SJCRH30 (cell line): ENCODE measurements around the gene GLIS1. TPM values are rescaled to one million over a fixed set of nuclear protein-coding genes. Genes with fewer than 3 reads are reported as not detected.

Experiments
- DNase-seq, 2 experiments: peaks; one replicate each; pipeline ENCODE4 v3.0.0-alpha.2; 2015 to 2020
- H3K27ac ChIP-seq: fragments of 250-450 bp; sonication (Bioruptor Pico); 2 replicates; pipeline ENCODE4 v1.5.1; 2020; ENCODE audit warnings: mild to moderate bottlenecking, moderate library complexity
- H3K27me3 ChIP-seq: fragments of 250-450 bp; sonication (Bioruptor Pico); 2 replicates; pipeline ENCODE4 v1.5.1; 2020; ENCODE audit warnings: mild to moderate bottlenecking, moderate library complexity
- H3K36me3 ChIP-seq: fragments of 250-450 bp; sonication (Bioruptor Pico); 2 replicates; pipeline ENCODE4 v1.5.1; 2020; ENCODE audit warnings: mild to moderate bottlenecking, moderate library complexity
- H3K4me1 ChIP-seq: fragments of 250-450 bp; sonication (Bioruptor Pico); 2 replicates; pipeline ENCODE4 v1.5.1; 2020; ENCODE audit warnings: mild to moderate bottlenecking, moderate library complexity
- H3K4me3 ChIP-seq: fragments of 250-450 bp; sonication (Bioruptor Pico); 2 replicates; pipeline ENCODE4 v1.5.1; 2020; ENCODE audit warnings: mild to moderate bottlenecking, moderate library complexity
- H3K9me3 ChIP-seq: fragments of 250-450 bp; sonication (Bioruptor Pico); replicated peaks from 2 replicates; pipeline ENCODE4 v1.5.1; 2020; ENCODE audit warnings: mild to moderate bottlenecking, moderate library complexity
- total RNA-seq: library from RNA; depleted of rRNA; stranded (reverse); fragments of >200 nt; shearing (Covaris generic); gene quantifications from 2 replicates; pipeline ENCODE4 v1.2.3, GENCODE V29; 2014

Gene GLIS1
- total RNA-seq, 1 experiment from 2014 or later, result not detected

DNA sequence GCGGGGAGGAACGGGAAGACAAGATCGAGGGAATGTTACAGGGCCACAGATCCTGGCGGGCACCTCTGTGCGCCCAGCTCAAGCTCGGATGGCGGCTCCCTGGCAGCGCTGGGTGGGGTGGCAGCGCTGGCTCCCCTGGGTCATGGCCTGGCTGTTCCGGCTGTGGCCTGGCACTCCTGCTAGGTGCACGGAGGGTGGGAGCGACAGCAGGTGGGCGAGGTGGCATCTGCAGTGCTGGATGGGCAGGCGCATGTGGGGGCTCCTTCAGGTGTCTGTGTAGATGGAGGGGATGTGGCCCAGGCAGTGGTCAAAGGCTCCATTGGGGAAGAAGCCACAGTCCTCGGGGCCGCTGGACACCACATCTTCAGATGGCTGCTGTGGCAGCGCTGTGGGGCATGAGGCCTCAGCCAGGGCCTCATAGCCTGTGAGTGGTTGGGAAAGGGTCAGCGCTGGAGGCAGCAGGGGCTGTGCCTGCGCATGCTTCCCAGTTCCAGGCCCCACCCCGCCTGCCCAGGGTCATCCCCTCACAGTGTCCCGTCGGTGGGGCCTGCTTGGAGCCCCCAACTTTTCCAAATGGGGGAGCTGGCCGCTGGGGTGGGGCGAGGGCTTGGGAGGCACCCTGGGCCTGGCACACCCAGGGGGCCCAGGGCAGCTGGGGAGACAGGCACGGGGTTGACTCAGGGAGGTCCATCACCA, 232.5 kb downstream of the GLIS1 start:
- H3K27me3 ChIP-seq, result peaks cover 24% of the 10 kb centered on the region
- H3K36me3 ChIP-seq, result no peaks in the 10 kb centered on the region
- H3K4me1 ChIP-seq, result no peaks in the 10 kb centered on the region
- H3K4me3 ChIP-seq, result no peak overlapping the region
- H3K27ac ChIP-seq, result no peak overlapping the region
- DNase-seq, result no peak
- H3K9me3 ChIP-seq, result no peaks in the 10 kb centered on the region

DNA sequence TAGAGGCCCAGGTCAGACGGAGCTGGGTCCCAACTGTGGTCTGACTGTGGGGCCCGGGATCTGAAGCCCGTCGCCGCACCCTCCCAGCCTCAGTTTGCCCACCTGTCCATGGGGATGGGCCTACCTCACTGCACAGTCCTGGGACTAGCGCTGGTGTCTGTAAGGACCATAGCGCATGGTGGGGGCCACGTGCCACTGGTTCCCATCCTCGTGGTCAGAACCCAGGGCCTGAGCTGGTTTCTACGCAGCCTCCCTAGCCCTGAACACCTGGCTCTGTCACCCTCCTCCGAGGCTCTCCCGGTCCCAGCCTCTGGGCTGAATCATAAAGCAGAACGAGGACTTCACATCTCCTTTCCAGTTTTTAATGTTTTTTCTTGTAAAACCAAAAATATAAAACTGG, 233.1 kb downstream of the GLIS1 start:
- Histone ChIP-seq H3K4me3 (no peak overlapping the region), H3K27ac (no peak overlapping the region), H3K4me1 (no peaks in the 10 kb centered on the region), H3K36me3 (no peaks in the 10 kb centered on the region), H3K9me3 (no peaks in the 10 kb centered on the region), H3K27me3 (peaks cover 28% of the 10 kb centered on the region)
- DNase-seq, result no peak

DNA sequence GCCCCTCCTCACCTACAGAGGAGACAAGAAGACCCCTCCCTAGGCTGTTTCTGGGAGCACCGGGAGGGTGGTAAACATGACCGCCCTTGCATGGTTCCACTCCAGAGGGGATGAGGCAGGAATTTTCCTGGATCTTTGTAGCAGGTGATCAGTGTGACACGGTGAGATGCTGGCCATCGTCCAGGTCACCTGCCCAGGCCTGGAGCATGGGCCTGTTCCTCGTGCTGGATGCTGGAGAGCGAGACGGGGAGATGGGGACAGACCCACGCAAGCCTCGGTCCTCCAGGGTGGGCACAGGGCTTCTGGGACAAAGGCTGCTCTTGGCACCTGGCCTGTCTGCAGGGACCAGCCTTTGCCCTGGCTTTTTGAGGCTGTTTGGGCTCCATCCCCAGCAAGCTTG, 233.6 kb downstream of the GLIS1 start:
- H3K27ac ChIP-seq, result no peak overlapping the region
- DNase-seq, result no peak
- H3K36me3 ChIP-seq, result no peaks in the 10 kb centered on the region
- no peaks in the 10 kb centered on the region for H3K9me3 ChIP-seq
- peaks cover 33% of the 10 kb centered on the region for H3K27me3 ChIP-seq
- no peak overlapping the region for H3K4me3 ChIP-seq
- H3K4me1 ChIP-seq, result no peaks in the 10 kb centered on the region

DNA sequence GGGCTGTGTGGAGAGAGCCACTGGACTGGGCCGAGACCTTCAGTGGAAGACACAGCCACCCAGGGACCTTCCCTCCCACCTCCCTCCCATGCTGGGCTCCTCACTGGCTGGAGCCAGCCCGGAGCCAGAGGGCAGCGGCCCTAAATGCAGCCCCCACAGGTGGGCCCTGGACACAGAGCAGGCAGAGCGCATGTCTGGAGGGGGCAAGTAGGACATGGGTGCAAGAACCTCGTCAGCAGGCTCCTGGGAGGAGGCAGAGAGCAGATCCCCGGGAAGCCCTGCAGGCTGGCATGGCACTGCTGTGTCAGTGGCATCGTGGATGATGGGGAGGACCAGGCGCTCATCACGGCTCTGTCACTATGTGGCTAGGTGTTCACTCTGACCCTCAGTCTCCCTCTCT, 234.1 kb downstream of the GLIS1 start:
- DNase-seq, result no peak

DNA sequence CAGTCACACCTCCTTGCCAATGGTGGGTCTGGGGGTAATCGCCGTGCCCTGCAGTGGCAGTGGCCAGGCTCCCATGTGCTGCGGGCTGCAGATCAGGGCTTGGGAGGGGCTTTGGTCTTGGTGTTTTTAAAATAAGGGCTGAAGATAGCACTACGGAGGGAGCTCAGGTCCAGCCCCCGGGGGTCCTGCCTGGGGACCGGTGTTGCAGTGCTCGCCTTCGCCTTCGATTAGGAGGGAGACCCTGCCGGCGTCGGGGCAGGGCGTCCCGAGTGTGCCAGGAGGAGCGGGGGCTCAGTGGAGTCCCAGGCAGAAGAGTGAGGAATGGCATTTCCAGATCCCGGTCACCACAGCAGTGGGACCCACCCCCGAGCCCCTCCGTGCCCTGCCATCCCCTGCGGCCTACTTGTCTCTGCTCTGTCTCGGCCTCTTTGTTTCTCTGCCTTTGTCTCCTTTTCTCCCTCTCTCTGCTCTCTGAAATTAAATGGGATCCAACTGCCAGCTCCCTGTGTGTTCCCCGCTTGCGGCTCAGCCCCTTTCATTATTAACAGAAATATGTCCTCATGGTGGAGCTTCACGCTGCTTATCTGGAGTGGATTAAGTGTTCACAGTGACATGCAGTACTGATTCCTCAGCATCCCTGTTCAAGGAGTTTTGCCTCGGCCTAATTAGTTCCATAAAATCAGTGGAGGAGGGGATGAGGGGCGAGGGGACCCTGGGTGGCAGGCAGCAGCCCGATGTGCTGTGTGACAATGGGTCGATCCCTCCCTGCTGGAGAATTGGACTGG, 235.3 kb downstream of the GLIS1 start:
- Histone ChIP-seq H3K4me3 (no peak overlapping the region), H3K27me3 (peaks cover 44% of the 10 kb centered on the region), H3K4me1 (no peaks in the 10 kb centered on the region), H3K9me3 (no peaks in the 10 kb centered on the region), H3K27ac (no peak overlapping the region), H3K36me3 (no peaks in the 10 kb centered on the region)
- DNase-seq, result no peak

More for the DNA sequence above, 234.1 kb downstream of the GLIS1 start:
- no peak overlapping the region for H3K27ac ChIP-seq
- peaks cover 38% of the 10 kb centered on the region for H3K27me3 ChIP-seq
- no peaks in the 10 kb centered on the region for H3K4me1 ChIP-seq
- H3K36me3 ChIP-seq, result no peaks in the 10 kb centered on the region
- no peaks in the 10 kb centered on the region for H3K9me3 ChIP-seq
- H3K4me3 ChIP-seq, result no peak overlapping the region

DNA sequence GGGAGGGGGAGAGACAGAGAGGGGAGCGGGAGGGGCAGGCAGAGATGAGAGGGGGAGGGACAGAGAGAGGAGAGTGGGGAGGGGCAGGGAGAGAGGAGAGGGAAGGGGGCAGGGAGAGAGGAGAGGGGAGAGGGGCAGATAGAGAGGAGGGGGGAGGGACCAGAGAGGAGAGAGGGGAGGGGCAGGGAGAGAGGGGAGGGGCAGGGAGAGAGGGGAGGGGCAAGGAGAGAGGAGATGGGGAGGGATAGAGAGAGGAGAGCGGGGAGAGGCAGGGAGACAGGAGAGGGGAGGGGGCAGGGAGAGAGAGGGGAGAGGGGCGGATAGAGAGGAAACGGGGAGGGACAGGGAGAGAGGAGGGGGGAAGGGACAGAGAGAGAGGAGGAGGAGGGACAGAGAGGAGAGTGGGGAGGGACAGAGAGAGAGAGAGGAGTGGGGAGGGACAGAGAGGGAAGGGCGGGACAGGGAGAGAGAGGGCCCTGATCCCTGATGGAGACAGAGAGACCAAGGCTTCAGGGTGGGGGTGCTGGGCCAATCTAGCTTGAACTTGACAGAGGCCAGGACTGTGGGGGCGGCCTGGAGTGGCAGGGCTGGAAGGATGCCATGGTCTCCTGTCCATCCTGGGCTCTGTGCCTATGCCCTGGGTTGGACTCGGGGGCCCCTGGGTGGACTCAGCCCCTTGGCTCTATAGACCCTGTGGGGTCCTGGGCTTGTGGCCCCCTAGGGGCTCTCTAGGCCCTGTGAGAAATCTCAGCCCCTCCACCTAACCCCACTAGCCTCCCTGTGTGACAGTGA, 236.1 kb downstream of the GLIS1 start:
- no peaks in the 10 kb centered on the region for H3K4me1 ChIP-seq

DNA sequence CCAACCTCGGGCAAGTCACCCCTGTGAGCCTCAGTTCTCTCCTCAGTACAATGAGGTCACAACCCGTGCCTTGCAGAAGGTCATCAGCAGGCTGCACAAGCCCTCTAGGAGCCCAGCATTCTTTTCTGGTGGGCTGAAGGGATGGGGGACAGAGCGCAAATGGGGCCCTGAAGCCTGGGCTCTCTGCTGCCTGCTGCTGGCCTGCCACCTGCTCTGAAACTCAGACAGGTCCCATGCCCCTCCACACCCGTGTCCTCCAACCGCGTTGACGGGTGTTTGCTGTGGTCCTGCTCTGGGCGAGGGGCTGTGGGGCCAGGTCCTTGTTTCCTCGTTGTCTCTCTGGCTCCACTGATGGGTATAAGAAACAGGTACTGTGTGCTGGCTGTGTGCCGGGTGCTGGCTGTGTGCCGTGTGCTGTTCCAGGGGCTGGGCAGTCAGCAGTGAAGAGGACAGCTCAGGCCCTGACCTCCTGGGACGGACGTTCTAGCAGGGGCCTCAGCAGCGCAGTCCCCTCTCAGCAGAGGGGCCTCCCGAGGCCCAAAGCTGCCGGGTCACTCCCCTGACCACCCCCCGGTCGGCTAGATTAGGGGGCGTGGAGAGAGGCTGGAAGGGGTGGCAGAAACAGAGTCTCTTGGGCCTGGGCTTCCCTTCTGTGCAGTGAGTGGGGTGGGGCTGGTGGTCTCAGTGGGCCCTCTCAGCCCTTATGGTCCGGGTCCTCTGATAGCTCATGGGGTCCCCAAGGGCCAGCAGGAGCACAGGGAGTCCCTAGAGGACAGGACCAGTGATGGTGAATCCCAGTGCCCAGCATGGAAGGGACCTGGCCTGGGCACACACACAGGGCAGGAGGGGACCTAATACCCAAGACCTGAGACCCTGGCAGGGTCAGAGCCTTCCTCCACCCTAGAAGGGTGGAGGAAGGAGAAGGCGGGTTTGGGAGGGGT, 237.6 kb downstream of the GLIS1 start:
- no peak overlapping the region for H3K27ac ChIP-seq
- no peak for DNase-seq
- H3K36me3 ChIP-seq, result no peaks in the 10 kb centered on the region
- no peaks in the 10 kb centered on the region for H3K9me3 ChIP-seq
- H3K27me3 ChIP-seq, result peaks cover 44% of the 10 kb centered on the region
- no peak overlapping the region for H3K4me3 ChIP-seq
- H3K4me1 ChIP-seq, result no peaks in the 10 kb centered on the region

More for the DNA sequence above, 236.1 kb downstream of the GLIS1 start:
- Histone ChIP-seq H3K36me3 (no peaks in the 10 kb centered on the region), H3K4me3 (no peak overlapping the region), H3K27me3 (peaks cover 45% of the 10 kb centered on the region), H3K27ac (no peak overlapping the region), H3K9me3 (no peaks in the 10 kb centered on the region)
- no peak for DNase-seq

DNA sequence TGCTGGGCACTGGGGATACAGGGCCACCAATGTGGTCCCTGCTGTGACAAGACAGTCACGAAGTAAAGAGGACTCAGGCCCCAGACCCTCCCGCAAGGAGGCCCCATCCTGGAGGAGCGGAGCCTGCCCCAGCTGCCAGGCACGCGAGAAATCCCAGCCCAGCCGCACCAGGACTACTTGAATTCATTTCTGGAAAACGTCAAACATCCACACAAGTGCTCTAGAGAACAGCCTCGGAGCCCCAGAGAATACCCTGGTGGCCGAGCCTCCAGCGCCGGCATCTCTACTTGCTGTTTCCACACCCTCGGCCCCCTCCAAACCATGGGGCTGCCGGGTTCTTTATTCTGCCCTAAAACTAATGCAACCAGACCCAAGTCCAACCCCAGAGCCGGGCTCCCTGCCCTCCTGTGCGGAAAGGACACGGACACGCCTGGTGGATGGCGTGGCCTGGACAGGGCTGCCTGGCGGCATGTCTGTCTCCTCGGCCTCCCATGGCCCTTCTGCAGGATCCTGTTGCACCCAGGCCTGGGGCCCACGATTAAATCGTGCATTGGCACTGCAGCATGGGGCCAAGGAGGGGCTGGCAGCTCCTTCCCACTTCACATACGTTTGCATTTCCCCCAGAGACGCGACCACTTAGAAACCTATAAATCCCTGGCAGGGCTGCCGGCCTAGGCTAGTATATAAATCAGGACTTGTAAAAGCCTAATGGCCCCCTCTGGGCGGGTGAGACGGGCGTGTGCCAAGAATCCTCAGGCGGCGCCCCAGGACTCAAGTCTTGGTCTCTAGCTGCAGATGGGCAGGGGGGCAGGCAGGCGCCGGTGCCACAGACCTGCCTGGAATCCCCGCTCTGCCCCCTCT, 238.5 kb downstream of the GLIS1 start:
- no peak for DNase-seq
- Histone ChIP-seq H3K36me3 (no peaks in the 10 kb centered on the region), H3K27ac (no peak overlapping the region), H3K4me3 (no peak overlapping the region), H3K9me3 (no peaks in the 10 kb centered on the region), H3K27me3 (peaks cover 44% of the 10 kb centered on the region), H3K4me1 (no peaks in the 10 kb centered on the region)

DNA sequence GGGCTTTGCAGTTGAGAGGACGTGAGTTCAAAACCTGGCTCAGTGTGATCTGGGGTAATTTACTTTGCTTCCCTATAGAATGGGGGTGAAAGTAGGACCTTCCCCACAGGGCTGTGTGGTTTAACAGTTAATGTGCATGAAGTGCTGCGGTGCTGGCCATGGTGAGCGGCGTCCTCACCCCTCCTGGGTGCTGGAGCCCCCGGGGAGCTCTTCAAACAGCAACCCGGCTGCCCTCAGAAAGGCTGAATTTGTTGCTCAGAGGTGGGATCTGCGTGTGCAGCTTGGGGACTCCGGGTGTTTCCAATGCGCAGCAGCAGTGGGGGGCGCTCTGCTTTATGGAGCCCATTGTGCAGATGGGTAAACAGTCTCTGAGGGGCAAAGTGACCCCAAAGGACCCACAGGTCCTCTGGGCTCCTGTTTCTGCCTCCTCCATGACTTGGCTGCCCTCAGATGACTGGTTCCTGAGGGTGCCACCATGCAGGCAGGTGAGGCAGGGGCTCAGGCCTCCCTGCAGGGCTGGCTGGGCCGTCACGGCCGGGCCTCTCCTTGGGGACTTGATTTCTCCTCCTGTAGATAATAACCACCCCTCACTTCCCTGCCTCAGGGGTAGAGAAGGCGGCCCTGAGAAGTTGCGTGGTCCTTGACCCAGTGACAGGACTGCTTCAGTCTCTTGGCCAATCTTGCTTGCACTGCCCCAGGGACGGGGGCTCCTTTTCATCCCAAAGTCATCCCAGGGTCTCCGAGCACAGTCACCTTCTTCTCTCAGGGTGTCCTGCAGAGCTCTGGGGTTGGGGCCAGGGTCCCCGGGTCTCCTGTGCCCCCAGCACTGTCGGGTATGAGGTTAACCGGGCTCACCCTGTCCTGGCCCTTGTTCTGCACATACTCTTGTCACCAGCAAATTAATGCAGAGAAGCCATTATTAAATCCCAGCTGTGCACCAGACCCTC, 239.4 kb downstream of the GLIS1 start:
- Histone ChIP-seq H3K27ac (no peak overlapping the region), H3K36me3 (no peaks in the 10 kb centered on the region), H3K27me3 (peaks cover 39% of the 10 kb centered on the region), H3K4me1 (no peaks in the 10 kb centered on the region), H3K4me3 (no peak overlapping the region), H3K9me3 (no peaks in the 10 kb centered on the region)
- DNase-seq, result no peak

DNA sequence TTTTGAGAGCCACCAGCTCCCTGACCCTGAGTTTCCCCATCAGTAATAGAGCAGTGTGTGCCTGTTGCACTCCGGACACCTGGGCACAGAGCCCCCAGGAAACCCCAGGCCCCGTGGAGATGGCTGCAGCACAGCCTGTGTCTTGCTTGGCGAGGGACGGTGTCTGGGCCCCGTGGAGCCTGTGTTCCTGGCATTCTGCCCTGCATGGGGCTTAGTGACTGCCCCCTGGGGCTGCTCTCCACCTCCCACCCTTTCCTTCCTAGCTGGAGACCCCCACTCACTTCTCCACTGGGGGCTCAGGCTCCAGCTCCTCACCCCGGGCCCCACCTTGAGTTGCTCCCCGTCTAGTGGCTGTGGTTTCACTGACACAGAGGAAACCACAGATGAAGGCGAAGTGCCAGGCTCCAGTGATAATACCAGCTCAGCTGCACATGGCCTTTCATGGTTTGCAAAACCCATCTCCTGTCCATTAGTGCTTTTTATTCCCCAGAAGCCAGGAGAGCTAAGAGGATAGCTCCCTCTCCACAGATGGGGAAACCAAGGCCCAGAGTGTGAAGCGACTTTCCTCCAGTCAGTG, 240.3 kb downstream of the GLIS1 start:
- Histone ChIP-seq H3K4me1 (no peaks in the 10 kb centered on the region), H3K9me3 (no peaks in the 10 kb centered on the region), H3K4me3 (no peak overlapping the region), H3K27ac (no peak overlapping the region), H3K27me3 (peaks cover 39% of the 10 kb centered on the region), H3K36me3 (no peaks in the 10 kb centered on the region)
- DNase-seq, result no peak

DNA sequence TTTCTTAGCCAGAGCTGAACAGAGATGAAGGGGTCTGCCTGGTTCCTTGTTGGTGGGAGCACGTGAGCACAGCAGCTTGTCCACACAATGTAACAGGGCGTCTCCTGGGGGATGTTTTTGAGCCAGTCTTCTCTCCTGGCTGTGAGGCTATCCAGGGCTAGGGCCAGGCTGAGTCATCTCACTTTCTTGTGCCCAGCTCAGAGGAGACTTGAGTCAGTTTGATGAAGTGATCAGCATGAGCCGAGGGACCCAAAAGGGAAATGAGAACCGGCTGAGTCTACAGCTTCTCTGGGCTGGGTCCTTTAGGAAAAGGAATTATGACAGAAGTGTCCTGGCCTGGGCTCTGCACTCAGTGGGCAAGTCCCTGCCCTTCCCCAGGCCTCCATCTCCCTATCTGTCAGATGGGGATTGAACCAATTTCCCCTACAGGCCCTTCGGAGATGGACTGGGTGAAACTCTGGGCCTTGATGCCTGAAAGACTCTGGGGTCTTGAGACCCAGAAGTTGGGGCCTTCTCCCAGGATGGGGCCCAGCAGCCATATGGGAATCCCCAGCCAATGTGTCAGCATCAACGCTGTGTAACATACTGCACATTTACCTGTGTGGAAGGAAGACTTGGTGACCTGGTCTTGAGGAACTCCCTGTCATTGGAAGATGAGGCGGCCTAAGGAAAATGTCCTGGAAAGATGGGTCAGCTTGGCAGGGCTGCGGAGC, 243.2 kb downstream of the GLIS1 start:
- Histone ChIP-seq H3K27ac (no peak overlapping the region), H3K4me3 (no peak overlapping the region), H3K27me3 (peaks cover 30% of the 10 kb centered on the region), H3K9me3 (no peaks in the 10 kb centered on the region), H3K36me3 (no peaks in the 10 kb centered on the region), H3K4me1 (no peaks in the 10 kb centered on the region)
- no peak for DNase-seq

DNA sequence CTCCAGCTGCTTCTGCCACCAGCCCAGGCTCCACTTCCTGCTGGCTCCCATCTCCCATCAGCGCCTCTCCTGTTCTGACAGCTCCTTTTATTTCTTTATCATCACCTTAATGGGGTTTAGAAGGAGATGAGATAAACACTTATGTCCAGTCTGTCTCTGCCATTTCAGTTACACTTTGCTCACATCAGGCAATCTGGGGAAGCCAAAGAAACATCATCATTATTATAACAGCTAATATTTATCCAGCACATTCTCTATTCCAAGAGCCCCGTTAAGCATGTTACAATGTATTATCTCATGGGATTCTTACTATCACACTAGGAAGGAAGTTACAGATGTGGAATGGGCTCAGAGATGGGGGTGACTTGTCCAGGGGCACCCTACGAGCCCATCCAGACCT, 248.6 kb downstream of the GLIS1 start:
- H3K36me3 ChIP-seq, result no peaks in the 10 kb centered on the region
- no peak overlapping the region for H3K4me3 ChIP-seq
- H3K4me1 ChIP-seq, result no peaks in the 10 kb centered on the region
- no peak for DNase-seq
- no peaks in the 10 kb centered on the region for H3K9me3 ChIP-seq
- H3K27me3 ChIP-seq, result peaks cover 24% of the 10 kb centered on the region
- H3K27ac ChIP-seq, result no peak overlapping the region
